GM12878 (cell line): ENCODE results near the gene CD2BP2. TPM values are rescaled to one million over a fixed set of nuclear protein-coding genes. Genes with fewer than 3 reads are reported as not detected.

Source experiments
- CEBPB ChIP-seq, 2 experiments: fragments of 150-350 bp in 1 of 2; IDR thresholded peaks; 2 replicates each; pipeline ENCODE4 v1.6.1; 2012 to 2014; ENCODE audit warnings: low read depth in 2 of 2, low read length in 2 of 2, borderline replicate concordance in 1 of 2, inconsistent platforms in 1 of 2
- EED ChIP-seq: sonication (generic); IDR thresholded peaks from 2 replicates; pipeline ENCODE4 v1.6.1; 2016; ENCODE audit warnings: antibody characterized with exemption, low read depth
- EP300 ChIP-seq, 2 experiments: fragments of 150-350 bp in 1 of 2; IDR thresholded peaks; 2 replicates each; pipeline ENCODE4 v1.6.1; 2011 to 2012; ENCODE audit warnings: low read depth in 2 of 2, low read length in 2 of 2, borderline replicate concordance in 1 of 2, improper control_type of control experiment in 1 of 2, inconsistent platforms in 1 of 2; ENCODE audit not compliant: control insufficient read depth in 1 of 2
- HCFC1 ChIP-seq: fragments of 150-350 bp; IDR thresholded peaks from 2 replicates; pipeline ENCODE4 v1.6.1; 2014; ENCODE audit warnings: low read length
- HDAC6 ChIP-seq: fragments of 200-600 bp; sonication (generic); IDR thresholded peaks from one replicate; pipeline ENCODE4 v1.8.0; 2017; ENCODE audit warnings: antibody characterized with exemption; ENCODE audit not compliant: unreplicated experiment
- KDM1A ChIP-seq: fragments of 200-600 bp; sonication (generic); IDR thresholded peaks from 2 replicates; pipeline ENCODE4 v1.6.1; 2016; ENCODE audit warnings: borderline replicate concordance
- MEF2B ChIP-seq: fragments of 450-650 bp; IDR thresholded peaks from 2 replicates; pipeline ENCODE4 v1.6.1; 2018; ENCODE audit warnings: mild to moderate bottlenecking, moderate library complexity; ENCODE audit not compliant: partially characterized antibody, poor library complexity, severe bottlenecking
- NBN ChIP-seq: fragments of 450-650 bp; IDR thresholded peaks from 2 replicates; pipeline ENCODE4 v1.6.1; 2016
- NR2F1 ChIP-seq: fragments of 450-650 bp; conservative IDR thresholded peaks from 2 replicates; pipeline ENCODE4 v1.6.1; 2017; ENCODE audit warnings: mild to moderate bottlenecking
- POLR2A ChIP-seq: IDR thresholded peaks from 2 replicates; pipeline ENCODE4 v1.6.1; 2011; ENCODE audit warnings: low read depth, mild to moderate bottlenecking, low read length
- RBBP5 ChIP-seq: fragments of 200-600 bp; sonication (generic); conservative IDR thresholded peaks from 2 replicates; pipeline ENCODE4 v1.6.1; 2016
- polyA plus RNA-seq, 11 experiments: library from polyadenylated mRNA; depleted of rRNA in 4 of 11; unstranded in 6 of 11; stranded (reverse) in 5 of 11; fragments of >200 nt; fragmentation: Nextera tagmentation in 4 of 11; fragmentation: Illumina TruSeq in 1 of 11; extraction: Ambion mirVana in 4 of 11; extraction: Trizol in 1 of 11; gene quantifications; 1 replicate in 1 of 11; 2 replicates in 10 of 11; pipeline versions ENCODE4 v1.2.1 to v1.2.3, GENCODE V29; 2011 to 2016; ENCODE audit warnings: inconsistent platforms in 2 of 11, missing spikeins in 2 of 11, low read depth in 1 of 11
- total RNA-seq, 4 experiments: library from RNA; depleted of rRNA in 3 of 4; stranded (reverse); fragments of >200 nt in 3 of 4; fragmentation: Illumina TruSeq in 1 of 4; extraction: Trizol in 1 of 4; gene quantifications; 2 replicates each; pipeline versions ENCODE4 v1.2.1 to v1.2.3, GENCODE V29; 2013 to 2021
- TF ChIP-seq, protein P1 (sequence below): fragments of 450-650 bp; IDR thresholded peaks from 2 replicates; pipeline ENCODE4 v1.6.1; 2017; ENCODE audit warnings: mild to moderate bottlenecking, moderate library complexity
- TF ChIP-seq, protein P2 (sequence below): fragments of 450-650 bp; formaldehyde crosslinking; IDR thresholded peaks from 2 replicates; pipeline ENCODE4 v1.4.0; 2020; ENCODE audit warnings: mild to moderate bottlenecking, moderate library complexity
- TF ChIP-seq, protein P3 (sequence below): IDR thresholded peaks from 2 replicates; pipeline ENCODE4 v1.6.1; 2012; ENCODE audit warnings: improper control_type of control experiment, low read depth, low read length; ENCODE audit not compliant: insufficient replicate concordance

Gene CD2BP2
- total and polyA plus RNA-seq, 10 of the 15 experiments (the other 5 are each of a cell fraction or from before 2014, with no cell fraction given), result 3.3 to 47.9 (median 31.8) TPM

DNA sequence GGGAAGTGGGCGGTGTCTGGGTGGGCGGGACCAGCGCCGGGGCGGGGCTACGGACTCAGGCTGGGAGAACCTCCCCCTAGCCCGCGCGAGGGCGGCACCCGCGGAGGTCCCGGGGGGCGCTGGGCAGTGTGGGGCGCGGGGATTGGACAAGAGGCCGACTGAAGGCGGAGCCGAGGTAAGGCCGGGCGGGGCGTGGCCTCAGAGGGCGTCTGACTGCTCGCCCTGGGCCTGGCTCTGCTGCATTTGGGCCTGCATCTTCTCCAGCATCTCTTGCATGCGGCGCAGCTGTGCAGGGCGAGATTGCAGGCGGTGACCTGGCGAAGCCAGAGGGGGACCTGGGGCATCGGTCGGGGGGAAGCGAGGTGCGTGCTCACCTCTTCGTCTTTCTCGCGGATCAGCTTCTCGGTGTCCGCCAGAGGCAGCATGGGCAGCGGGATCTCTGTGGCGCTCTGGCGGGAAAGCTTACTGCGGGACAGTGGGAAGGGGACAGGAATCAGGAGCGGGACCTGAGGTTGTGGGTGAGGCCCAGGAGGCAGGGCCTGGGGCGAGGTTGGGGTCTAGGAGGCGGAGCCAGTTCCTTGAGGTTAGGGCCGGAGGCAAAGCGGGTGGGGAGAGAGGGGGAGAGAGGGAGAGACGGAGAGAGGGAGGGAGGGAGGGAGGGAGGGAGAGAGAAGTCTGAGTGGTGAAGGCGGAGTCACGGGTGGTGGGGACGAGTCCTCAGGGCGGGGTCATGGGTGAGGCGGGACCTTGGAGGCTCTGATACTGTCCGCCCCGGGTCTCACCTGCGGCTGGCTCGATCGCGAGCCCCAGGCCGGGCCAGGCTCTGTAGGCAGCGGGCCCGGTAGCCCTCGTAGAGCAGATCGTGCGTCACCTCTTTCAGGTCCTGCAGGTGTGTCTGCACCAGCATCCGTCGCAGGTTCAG lies 23.4 kb upstream of the CD2BP2 start (continued):
- TF ChIP-seq, protein P1, sequence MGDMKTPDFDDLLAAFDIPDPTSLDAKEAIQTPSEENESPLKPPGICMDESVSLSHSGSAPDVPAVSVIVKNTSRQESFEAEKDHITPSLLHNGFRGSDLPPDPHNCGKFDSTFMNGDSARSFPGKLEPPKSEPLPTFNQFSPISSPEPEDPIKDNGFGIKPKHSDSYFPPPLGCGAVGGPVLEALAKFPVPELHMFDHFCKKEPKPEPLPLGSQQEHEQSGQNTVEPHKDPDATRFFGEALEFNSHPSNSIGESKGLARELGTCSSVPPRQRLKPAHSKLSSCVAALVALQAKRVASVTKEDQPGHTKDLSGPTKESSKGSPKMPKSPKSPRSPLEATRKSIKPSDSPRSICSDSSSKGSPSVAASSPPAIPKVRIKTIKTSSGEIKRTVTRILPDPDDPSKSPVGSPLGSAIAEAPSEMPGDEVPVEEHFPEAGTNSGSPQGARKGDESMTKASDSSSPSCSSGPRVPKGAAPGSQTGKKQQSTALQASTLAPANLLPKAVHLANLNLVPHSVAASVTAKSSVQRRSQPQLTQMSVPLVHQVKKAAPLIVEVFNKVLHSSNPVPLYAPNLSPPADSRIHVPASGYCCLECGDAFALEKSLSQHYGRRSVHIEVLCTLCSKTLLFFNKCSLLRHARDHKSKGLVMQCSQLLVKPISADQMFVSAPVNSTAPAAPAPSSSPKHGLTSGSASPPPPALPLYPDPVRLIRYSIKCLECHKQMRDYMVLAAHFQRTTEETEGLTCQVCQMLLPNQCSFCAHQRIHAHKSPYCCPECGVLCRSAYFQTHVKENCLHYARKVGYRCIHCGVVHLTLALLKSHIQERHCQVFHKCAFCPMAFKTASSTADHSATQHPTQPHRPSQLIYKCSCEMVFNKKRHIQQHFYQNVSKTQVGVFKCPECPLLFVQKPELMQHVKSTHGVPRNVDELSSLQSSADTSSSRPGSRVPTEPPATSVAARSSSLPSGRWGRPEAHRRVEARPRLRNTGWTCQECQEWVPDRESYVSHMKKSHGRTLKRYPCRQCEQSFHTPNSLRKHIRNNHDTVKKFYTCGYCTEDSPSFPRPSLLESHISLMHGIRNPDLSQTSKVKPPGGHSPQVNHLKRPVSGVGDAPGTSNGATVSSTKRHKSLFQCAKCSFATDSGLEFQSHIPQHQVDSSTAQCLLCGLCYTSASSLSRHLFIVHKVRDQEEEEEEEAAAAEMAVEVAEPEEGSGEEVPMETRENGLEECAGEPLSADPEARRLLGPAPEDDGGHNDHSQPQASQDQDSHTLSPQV, result no peak
- TF ChIP-seq, protein P2, sequence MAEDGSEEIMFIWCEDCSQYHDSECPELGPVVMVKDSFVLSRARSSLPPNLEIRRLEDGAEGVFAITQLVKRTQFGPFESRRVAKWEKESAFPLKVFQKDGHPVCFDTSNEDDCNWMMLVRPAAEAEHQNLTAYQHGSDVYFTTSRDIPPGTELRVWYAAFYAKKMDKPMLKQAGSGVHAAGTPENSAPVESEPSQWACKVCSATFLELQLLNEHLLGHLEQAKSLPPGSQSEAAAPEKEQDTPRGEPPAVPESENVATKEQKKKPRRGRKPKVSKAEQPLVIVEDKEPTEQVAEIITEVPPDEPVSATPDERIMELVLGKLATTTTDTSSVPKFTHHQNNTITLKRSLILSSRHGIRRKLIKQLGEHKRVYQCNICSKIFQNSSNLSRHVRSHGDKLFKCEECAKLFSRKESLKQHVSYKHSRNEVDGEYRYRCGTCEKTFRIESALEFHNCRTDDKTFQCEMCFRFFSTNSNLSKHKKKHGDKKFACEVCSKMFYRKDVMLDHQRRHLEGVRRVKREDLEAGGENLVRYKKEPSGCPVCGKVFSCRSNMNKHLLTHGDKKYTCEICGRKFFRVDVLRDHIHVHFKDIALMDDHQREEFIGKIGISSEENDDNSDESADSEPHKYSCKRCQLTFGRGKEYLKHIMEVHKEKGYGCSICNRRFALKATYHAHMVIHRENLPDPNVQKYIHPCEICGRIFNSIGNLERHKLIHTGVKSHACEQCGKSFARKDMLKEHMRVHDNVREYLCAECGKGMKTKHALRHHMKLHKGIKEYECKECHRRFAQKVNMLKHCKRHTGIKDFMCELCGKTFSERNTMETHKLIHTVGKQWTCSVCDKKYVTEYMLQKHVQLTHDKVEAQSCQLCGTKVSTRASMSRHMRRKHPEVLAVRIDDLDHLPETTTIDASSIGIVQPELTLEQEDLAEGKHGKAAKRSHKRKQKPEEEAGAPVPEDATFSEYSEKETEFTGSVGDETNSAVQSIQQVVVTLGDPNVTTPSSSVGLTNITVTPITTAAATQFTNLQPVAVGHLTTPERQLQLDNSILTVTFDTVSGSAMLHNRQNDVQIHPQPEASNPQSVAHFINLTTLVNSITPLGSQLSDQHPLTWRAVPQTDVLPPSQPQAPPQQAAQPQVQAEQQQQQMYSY (CRISPR knock-in tag), result no peak
- TF ChIP-seq RBBP5 (no peak), HCFC1 (no peak), NBN (peak; percentile 49; the same call in 1 of the 2 replicates), EP300 (IDR thresholded peaks at IDR 0.05; ENCODE audit: borderline replicate concordance in 1 of 2, control insufficient read depth in 1 of 2, low read depth in 2 of 2, low read length in 2 of 2) (no peak), MEF2B (peak; percentile 88), NR2F1 (no peak; the same call in 1 of the 2 replicates), EED (peak; percentile 40), CEBPB (IDR thresholded peaks at IDR 0.05; ENCODE audit: borderline replicate concordance in 1 of 2, low read depth in 2 of 2, low read length in 2 of 2) (no peak), POLR2A (peak; percentile 84), HDAC6 (no peak), KDM1A (no peak)
- TF ChIP-seq, protein P3, sequence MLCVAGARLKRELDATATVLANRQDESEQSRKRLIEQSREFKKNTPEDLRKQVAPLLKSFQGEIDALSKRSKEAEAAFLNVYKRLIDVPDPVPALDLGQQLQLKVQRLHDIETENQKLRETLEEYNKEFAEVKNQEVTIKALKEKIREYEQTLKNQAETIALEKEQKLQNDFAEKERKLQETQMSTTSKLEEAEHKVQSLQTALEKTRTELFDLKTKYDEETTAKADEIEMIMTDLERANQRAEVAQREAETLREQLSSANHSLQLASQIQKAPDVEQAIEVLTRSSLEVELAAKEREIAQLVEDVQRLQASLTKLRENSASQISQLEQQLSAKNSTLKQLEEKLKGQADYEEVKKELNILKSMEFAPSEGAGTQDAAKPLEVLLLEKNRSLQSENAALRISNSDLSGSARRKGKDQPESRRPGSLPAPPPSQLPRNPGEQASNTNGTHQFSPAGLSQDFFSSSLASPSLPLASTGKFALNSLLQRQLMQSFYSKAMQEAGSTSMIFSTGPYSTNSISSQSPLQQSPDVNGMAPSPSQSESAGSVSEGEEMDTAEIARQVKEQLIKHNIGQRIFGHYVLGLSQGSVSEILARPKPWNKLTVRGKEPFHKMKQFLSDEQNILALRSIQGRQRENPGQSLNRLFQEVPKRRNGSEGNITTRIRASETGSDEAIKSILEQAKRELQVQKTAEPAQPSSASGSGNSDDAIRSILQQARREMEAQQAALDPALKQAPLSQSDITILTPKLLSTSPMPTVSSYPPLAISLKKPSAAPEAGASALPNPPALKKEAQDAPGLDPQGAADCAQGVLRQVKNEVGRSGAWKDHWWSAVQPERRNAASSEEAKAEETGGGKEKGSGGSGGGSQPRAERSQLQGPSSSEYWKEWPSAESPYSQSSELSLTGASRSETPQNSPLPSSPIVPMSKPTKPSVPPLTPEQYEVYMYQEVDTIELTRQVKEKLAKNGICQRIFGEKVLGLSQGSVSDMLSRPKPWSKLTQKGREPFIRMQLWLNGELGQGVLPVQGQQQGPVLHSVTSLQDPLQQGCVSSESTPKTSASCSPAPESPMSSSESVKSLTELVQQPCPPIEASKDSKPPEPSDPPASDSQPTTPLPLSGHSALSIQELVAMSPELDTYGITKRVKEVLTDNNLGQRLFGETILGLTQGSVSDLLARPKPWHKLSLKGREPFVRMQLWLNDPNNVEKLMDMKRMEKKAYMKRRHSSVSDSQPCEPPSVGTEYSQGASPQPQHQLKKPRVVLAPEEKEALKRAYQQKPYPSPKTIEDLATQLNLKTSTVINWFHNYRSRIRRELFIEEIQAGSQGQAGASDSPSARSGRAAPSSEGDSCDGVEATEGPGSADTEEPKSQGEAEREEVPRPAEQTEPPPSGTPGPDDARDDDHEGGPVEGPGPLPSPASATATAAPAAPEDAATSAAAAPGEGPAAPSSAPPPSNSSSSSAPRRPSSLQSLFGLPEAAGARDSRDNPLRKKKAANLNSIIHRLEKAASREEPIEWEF, result no peak
